Activated T-cell treated with anti-CD3 and anti-CD28 coated beads, Interleukin-2, amount 50 U/mL, for 24 hours (primary cell): Measurements from ENCODE around the gene RPH3AL.

Experiments used
- DNase-seq: peaks from one replicate; pipeline ENCODE4 v3.0.0-alpha.2; 2020
- H3K27ac Mint-ChIP-seq: 2 replicates; pipeline ENCODE4 v1.8.0; 2020; ENCODE audit warnings: mild to moderate bottlenecking, mixed read lengths
- H3K27me3 Mint-ChIP-seq: 2 replicates; pipeline ENCODE4 v1.8.0; 2020; ENCODE audit warnings: mixed read lengths
- H3K36me3 Mint-ChIP-seq: 2 replicates; pipeline ENCODE4 v1.8.0; 2020; ENCODE audit warnings: low read depth, mixed read lengths
- H3K4me1 Mint-ChIP-seq: 2 replicates; pipeline ENCODE4 v1.8.0; 2020; ENCODE audit warnings: low read depth, mixed read lengths
- H3K4me3 Mint-ChIP-seq: 2 replicates; pipeline ENCODE4 v1.8.0; 2020; ENCODE audit warnings: mild to moderate bottlenecking, moderate library complexity, mixed read lengths
- H3K9me3 Mint-ChIP-seq: 2 replicates; pipeline ENCODE4 v1.8.0; 2020; ENCODE audit warnings: mixed read lengths

The RPH3AL gene

GRCh38 chr17:350706-351448 lies 1.7 kb downstream of the RPH3AL start:
- H3K4me1 Mint-ChIP-seq = no peaks in the 10 kb centered on the region
- H3K4me3 Mint-ChIP-seq = no peak overlapping the region
- DNase-seq = no peak
- no peaks in the 10 kb centered on the region for H3K9me3 Mint-ChIP-seq
- H3K36me3 Mint-ChIP-seq = no peaks in the 10 kb centered on the region
- H3K27ac Mint-ChIP-seq = no peak overlapping the region
- H3K27me3 Mint-ChIP-seq = no peaks in the 10 kb centered on the region

- no peaks in the 10 kb centered on the region for H3K4me1 Mint-ChIP-seq
- no peaks in the 10 kb centered on the region for H3K36me3 Mint-ChIP-seq
- no peaks in the 10 kb centered on the region for H3K27me3 Mint-ChIP-seq
- H3K4me3 Mint-ChIP-seq = no peak overlapping the region
- H3K9me3 Mint-ChIP-seq = no peaks in the 10 kb centered on the region
- H3K27ac Mint-ChIP-seq = no peak overlapping the region
- no peak for DNase-seq
Measured at GRCh38 chr17:349666-350065, 2.9 kb downstream of the RPH3AL start.

- no peak overlapping the region for H3K27ac Mint-ChIP-seq
- no peaks in the 10 kb centered on the region for H3K27me3 Mint-ChIP-seq
- H3K4me3 Mint-ChIP-seq = no peak overlapping the region
- H3K4me1 Mint-ChIP-seq = no peaks in the 10 kb centered on the region
- no peak for DNase-seq
- peaks cover 8% of the 10 kb centered on the region for H3K9me3 Mint-ChIP-seq
- H3K36me3 Mint-ChIP-seq = no peaks in the 10 kb centered on the region
Measured at GRCh38 chr17:348692-349425, 3.7 kb downstream of the RPH3AL start.

GRCh38 chr17:348012-348411 lies 4.6 kb downstream of the RPH3AL start:
- Mint-ChIP-seq H3K36me3 (no peaks in the 10 kb centered on the region), H3K4me3 (no peak overlapping the region), H3K27ac (no peak overlapping the region), H3K27me3 (no peaks in the 10 kb centered on the region), H3K4me1 (no peaks in the 10 kb centered on the region), H3K9me3 (peaks cover 8% of the 10 kb centered on the region)
- DNase-seq = no peak

- no peaks in the 10 kb centered on the region for H3K4me1 Mint-ChIP-seq
- no peak overlapping the region for H3K27ac Mint-ChIP-seq
- no peaks in the 10 kb centered on the region for H3K36me3 Mint-ChIP-seq
- no peak overlapping the region for H3K4me3 Mint-ChIP-seq
- DNase-seq = no peak
- H3K9me3 Mint-ChIP-seq = peaks cover 8% of the 10 kb centered on the region
- H3K27me3 Mint-ChIP-seq = no peaks in the 10 kb centered on the region
Measured at GRCh38 chr17:347309-347899, 5.2 kb downstream of the RPH3AL start.

- no peaks in the 10 kb centered on the region for H3K27me3 Mint-ChIP-seq
- H3K27ac Mint-ChIP-seq = no peak overlapping the region
- no peak for DNase-seq
- no peaks in the 10 kb centered on the region for H3K4me1 Mint-ChIP-seq
- H3K9me3 Mint-ChIP-seq = peaks cover 8% of the 10 kb centered on the region
- no peaks in the 10 kb centered on the region for H3K36me3 Mint-ChIP-seq
- no peak overlapping the region for H3K4me3 Mint-ChIP-seq
Measured at GRCh38 chr17:345992-346785, 6.4 kb downstream of the RPH3AL start.

GRCh38 chr17:345261-345660 lies 7.3 kb downstream of the RPH3AL start:
- H3K4me1 Mint-ChIP-seq = no peaks in the 10 kb centered on the region
- H3K9me3 Mint-ChIP-seq = peaks cover 8% of the 10 kb centered on the region
- no peak overlapping the region for H3K4me3 Mint-ChIP-seq
- DNase-seq = no peak
- no peak overlapping the region for H3K27ac Mint-ChIP-seq
- no peaks in the 10 kb centered on the region for H3K27me3 Mint-ChIP-seq
- no peaks in the 10 kb centered on the region for H3K36me3 Mint-ChIP-seq

- Mint-ChIP-seq H3K9me3 (peaks cover 8% of the 10 kb centered on the region), H3K36me3 (no peaks in the 10 kb centered on the region), H3K4me1 (no peaks in the 10 kb centered on the region), H3K4me3 (no peak overlapping the region), H3K27ac (no peak overlapping the region), H3K27me3 (no peaks in the 10 kb centered on the region)
- no peak for DNase-seq
Measured at GRCh38 chr17:343875-344752, 8.5 kb downstream of the RPH3AL start.

GRCh38 chr17:343211-343610 lies 9.4 kb downstream of the RPH3AL start:
- Mint-ChIP-seq H3K4me3 (no peak overlapping the region), H3K27ac (no peak overlapping the region), H3K9me3 (peaks cover 8% of the 10 kb centered on the region), H3K4me1 (no peaks in the 10 kb centered on the region), H3K27me3 (no peaks in the 10 kb centered on the region), H3K36me3 (no peaks in the 10 kb centered on the region)
- DNase-seq = no peak

GRCh38 chr17:340074-340473 lies 12.5 kb downstream of the RPH3AL start:
- Mint-ChIP-seq H3K9me3 (peaks cover 8% of the 10 kb centered on the region), H3K36me3 (no peaks in the 10 kb centered on the region), H3K4me1 (peaks cover 11% of the 10 kb centered on the region), H3K27me3 (peaks cover 24% of the 10 kb centered on the region), H3K4me3 (no peak overlapping the region), H3K27ac (no peak overlapping the region)
- DNase-seq = no peak

GRCh38 chr17:339193-340061 lies 13.2 kb downstream of the RPH3AL start:
- H3K27ac Mint-ChIP-seq = no peak overlapping the region

GRCh38 chr17:338442-339192 lies 14.0 kb downstream of the RPH3AL start:
- H3K27ac Mint-ChIP-seq = no peak overlapping the region
- peaks cover 32% of the 10 kb centered on the region for H3K27me3 Mint-ChIP-seq

More at GRCh38 chr17:339193-340061, 13.2 kb downstream of the RPH3AL start:
- H3K27me3 Mint-ChIP-seq = peaks cover 28% of the 10 kb centered on the region
- no peak for DNase-seq
- H3K36me3 Mint-ChIP-seq = no peaks in the 10 kb centered on the region
- peaks cover 11% of the 10 kb centered on the region for H3K4me1 Mint-ChIP-seq
- H3K9me3 Mint-ChIP-seq = peaks cover 6% of the 10 kb centered on the region
- no peak overlapping the region for H3K4me3 Mint-ChIP-seq

More at GRCh38 chr17:338442-339192, 14.0 kb downstream of the RPH3AL start:
- Mint-ChIP-seq H3K36me3 (no peaks in the 10 kb centered on the region), H3K9me3 (no peaks in the 10 kb centered on the region), H3K4me3 (no peak overlapping the region), H3K4me1 (peaks cover 14% of the 10 kb centered on the region)
- no peak for DNase-seq
